Natural killer cell (primary cell): ENCODE results near the gene ARMC9. TPM values are rescaled to one million over a fixed set of nuclear protein-coding genes. Genes with fewer than 3 reads are reported as not detected.
"Not testable (repeated sequence)": the region's sequence is repeated elsewhere in the genome, so short reads cannot be mapped to it uniquely, and the experiment has no call there.

Experiments
- ATAC-seq, 3 donors: fragments of 150-1000 bp in 2 of 3; fragments of 200-7000 bp in 1 of 3; cut with Tn5 transposase; 1 replicate in 1 of 3; 2 replicates in 2 of 3; pipeline ENCODE4 v1.10.0; 2021; ENCODE audit warnings: mild to moderate bottlenecking in 2 of 3, moderate library complexity in 2 of 3
- DNase-seq, 2 donors: peaks; one replicate each; pipeline versions ENCODE4 v3.0.0 to v3.0.0-alpha.2; 2013 to 2021; ENCODE audit warnings: mixed read lengths in 1 of 2
- H3K27ac ChIP-seq: one replicate; pipeline ENCODE4 v1.5.1; 2013; ENCODE audit warnings: mild to moderate bottlenecking, low read length
- H3K27me3 ChIP-seq: one replicate; pipeline ENCODE4 v1.6.1; 2013; ENCODE audit warnings: low read length; ENCODE audit not compliant: control insufficient read depth, insufficient read depth
- H3K36me3 ChIP-seq: one replicate; pipeline ENCODE4 v1.6.1; 2013; ENCODE audit warnings: low read length; ENCODE audit not compliant: control insufficient read depth, insufficient read depth
- H3K4me1 ChIP-seq: one replicate; pipeline ENCODE4 v1.6.1; 2013; ENCODE audit warnings: low read length; ENCODE audit not compliant: control insufficient read depth, insufficient read depth
- H3K4me3 ChIP-seq: one replicate; pipeline ENCODE4 v1.5.1; 2013; ENCODE audit warnings: low read length
- H3K9me3 ChIP-seq: one replicate; pipeline ENCODE4 v1.6.1; 2013; ENCODE audit warnings: low read length; ENCODE audit not compliant: control insufficient read depth, insufficient read depth
- H3K27ac Mint-ChIP-seq, 2 donors: one replicate each; pipeline ENCODE4 v1.8.0; 2022; ENCODE audit warnings: mild to moderate bottlenecking in 2 of 2, mixed read lengths in 2 of 2, moderate library complexity in 1 of 2
- H3K27me3 Mint-ChIP-seq, 2 donors: one replicate each; pipeline ENCODE4 v1.8.0; 2022; ENCODE audit warnings: low read depth in 2 of 2, mixed read lengths in 2 of 2
- H3K36me3 Mint-ChIP-seq: one replicate; pipeline ENCODE4 v1.8.0; 2022; ENCODE audit warnings: mixed read lengths
- H3K4me1 Mint-ChIP-seq, 2 donors: one replicate each; pipeline ENCODE4 v1.8.0; 2022; ENCODE audit warnings: mixed read lengths in 2 of 2
- H3K4me3 Mint-ChIP-seq: one replicate; pipeline ENCODE4 v1.8.0; 2022; ENCODE audit warnings: mild to moderate bottlenecking, moderate library complexity, mixed read lengths
- H3K9me3 Mint-ChIP-seq, 2 donors: one replicate each; pipeline ENCODE4 v1.8.0; 2022; ENCODE audit warnings: mixed read lengths in 2 of 2
- CTCF ChIP-seq: fragments of 200-600 bp; IDR thresholded peaks from one replicate; pipeline ENCODE4 v1.8.0; 2022; ENCODE audit warnings: antibody characterized with exemption
- WGBS: methylation state at CpG from one replicate; pipeline ENCODE4 v1.1.7; 2013; ENCODE audit warnings: missing lambda C conversion rate; ENCODE audit not compliant: insufficient coverage; 5-methylcytosine and 5-hydroxymethylcytosine counted together
- intact Hi-C: fragments of 100-400 bp; cut with micrococcal nuclease; formaldehyde crosslinking; loops from one replicate; pipeline ENCODE4 v1.14.2; 2022
- total RNA-seq, 4 donors: library from RNA; stranded (reverse); fragments of 120-200 nt in 1 of 4; gene quantifications; one replicate each; pipeline versions ENCODE4 v1.2.3 to v1.2.4, GENCODE V29; 2013 to 2022

Gene ARMC9
- total RNA-seq, 3 donors from 2014 or later (not counting 1 experiment from before 2014, with no cell fraction given) = 1.2 to 2.3 (median 2.0) TPM

- Mint-ChIP-seq H3K9me3 (no peaks in the 10 kb centered on the region), H3K36me3 (no peaks in the 10 kb centered on the region), H3K4me3 (no peak overlapping the region), H3K4me1 (no peaks in the 10 kb centered on the region), H3K27ac (no peak overlapping the region), H3K27me3 (peaks cover 0 to 2% of the 10 kb centered on the region in 2 donors)
- TF ChIP-seq CTCF = no peak
- no peak for DNase-seq
- no peaks in the 10 kb centered on the region for H3K36me3 ChIP-seq
- H3K27me3 ChIP-seq = no peaks in the 10 kb centered on the region
- intact Hi-C loops = no loop called here
- no peaks in the 10 kb centered on the region for H3K9me3 ChIP-seq
- H3K4me3 ChIP-seq = no peak overlapping the region
- H3K4me1 ChIP-seq = no peaks in the 10 kb centered on the region
- no peak for ATAC-seq
- H3K27ac ChIP-seq = no peak overlapping the region
- 87% methylated on average over 3 of the region's 3 CpGs for WGBS
Observed at GRCh38 chr2:231250698-231251097, 52.3 kb downstream of the ARMC9 start.

- DNase-seq, H3K27ac ChIP-seq, intact Hi-C loops, H3K4me3 Mint-ChIP-seq, H3K4me3 ChIP-seq, H3K36me3 Mint-ChIP-seq, H3K27me3 Mint-ChIP-seq, H3K9me3 ChIP-seq, H3K4me1 ChIP-seq, H3K9me3 Mint-ChIP-seq, H3K27me3 ChIP-seq, ATAC-seq, H3K36me3 ChIP-seq, H3K27ac Mint-ChIP-seq, H3K4me1 Mint-ChIP-seq: not testable (repeated sequence)
- 94% methylated on average over 6 of the region's 6 CpGs for WGBS
Observed at GRCh38 chr2:231253292-231253691, 54.9 kb downstream of the ARMC9 start.

- ATAC-seq (no peak), DNase-seq (no peak)
- Histone ChIP-seq H3K36me3 (no peaks in the 10 kb centered on the region), H3K27ac (no peak overlapping the region), H3K4me3 (no peak overlapping the region), H3K9me3 (no peaks in the 10 kb centered on the region), H3K4me1 (no peaks in the 10 kb centered on the region), H3K27me3 (no peaks in the 10 kb centered on the region)
- intact Hi-C loops = no loop called here
- Mint-ChIP-seq H3K36me3 (no peaks in the 10 kb centered on the region), H3K4me3 (no peak overlapping the region), H3K27me3 (no peaks in the 10 kb centered on the region), H3K9me3 (no peaks in the 10 kb centered on the region), H3K4me1 (no peaks in the 10 kb centered on the region), H3K27ac (no peak overlapping the region)
- WGBS = 96% methylated on average over 5 of the region's 6 CpGs
- no peak for TF ChIP-seq CTCF
Observed at GRCh38 chr2:231256494-231256893, 58.1 kb downstream of the ARMC9 start.

GRCh38 chr2:231257763-231258162 is 59.3 kb downstream of the ARMC9 start:
- H3K27me3 ChIP-seq = no peaks in the 10 kb centered on the region
- no peaks in the 10 kb centered on the region for H3K9me3 ChIP-seq
- Mint-ChIP-seq H3K4me1 (no peaks in the 10 kb centered on the region), H3K27me3 (no peaks in the 10 kb centered on the region), H3K4me3 (no peak overlapping the region), H3K27ac (no peak overlapping the region), H3K36me3 (no peaks in the 10 kb centered on the region), H3K9me3 (no peaks in the 10 kb centered on the region)
- H3K36me3 ChIP-seq = no peaks in the 10 kb centered on the region
- WGBS = 94% methylated on average over 4 of the region's 4 CpGs
- no peak for ATAC-seq
- intact Hi-C loops = no loop called here
- no peaks in the 10 kb centered on the region for H3K4me1 ChIP-seq
- no peak overlapping the region for H3K27ac ChIP-seq
- TF ChIP-seq CTCF = no peak
- DNase-seq = no peak
- no peak overlapping the region for H3K4me3 ChIP-seq
